Right lobe of liver (tissue), 4 donors: ENCODE results near the gene KAZN.

ENCODE experiments used
- POLR2A ChIP-seq: fragments of 450-650 bp; IDR thresholded peaks from one replicate; pipeline ENCODE4 v1.6.1; 2017; ENCODE audit warnings: antibody characterized with exemption, mild to moderate bottlenecking
- TF ChIP-seq, protein P1 (sequence below), 4 donors: fragments of 200-600 bp in 3 of 4; fragments of 450-650 bp in 1 of 4; IDR thresholded peaks; one replicate each; pipeline versions ENCODE4 v1.5.1 to v1.8.0; 2016 to 2022; ENCODE audit warnings: antibody characterized with exemption in 4 of 4, mild to moderate bottlenecking in 2 of 4
- donor health status: DM: no; HTN: no; CAD: no.
- donor health status: DM: no; HTN: no; CAD: no.
- donor health status: DM: no; HTN: yes; CAD: no.

DNA sequence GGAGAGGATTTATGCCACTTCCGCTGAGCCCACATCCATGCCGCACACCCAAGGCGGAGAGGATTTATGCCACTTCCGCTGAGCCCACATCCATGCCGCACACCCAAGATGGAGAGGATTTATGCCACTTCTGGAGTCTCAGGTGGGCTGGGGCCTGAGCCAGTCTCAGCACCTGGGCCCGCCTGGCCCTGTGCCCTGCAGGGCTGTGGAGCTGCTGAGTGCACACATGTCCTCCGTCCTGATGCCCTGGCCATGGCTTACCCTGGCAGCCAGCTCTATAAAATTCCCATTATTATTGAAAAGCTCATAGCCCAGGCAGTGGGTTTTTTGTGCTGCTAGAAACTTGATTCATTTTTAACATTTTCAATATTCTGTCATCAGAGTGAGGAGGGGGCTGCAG lies 465.3 kb downstream of the KAZN start:
- TF ChIP-seq, protein P1, sequence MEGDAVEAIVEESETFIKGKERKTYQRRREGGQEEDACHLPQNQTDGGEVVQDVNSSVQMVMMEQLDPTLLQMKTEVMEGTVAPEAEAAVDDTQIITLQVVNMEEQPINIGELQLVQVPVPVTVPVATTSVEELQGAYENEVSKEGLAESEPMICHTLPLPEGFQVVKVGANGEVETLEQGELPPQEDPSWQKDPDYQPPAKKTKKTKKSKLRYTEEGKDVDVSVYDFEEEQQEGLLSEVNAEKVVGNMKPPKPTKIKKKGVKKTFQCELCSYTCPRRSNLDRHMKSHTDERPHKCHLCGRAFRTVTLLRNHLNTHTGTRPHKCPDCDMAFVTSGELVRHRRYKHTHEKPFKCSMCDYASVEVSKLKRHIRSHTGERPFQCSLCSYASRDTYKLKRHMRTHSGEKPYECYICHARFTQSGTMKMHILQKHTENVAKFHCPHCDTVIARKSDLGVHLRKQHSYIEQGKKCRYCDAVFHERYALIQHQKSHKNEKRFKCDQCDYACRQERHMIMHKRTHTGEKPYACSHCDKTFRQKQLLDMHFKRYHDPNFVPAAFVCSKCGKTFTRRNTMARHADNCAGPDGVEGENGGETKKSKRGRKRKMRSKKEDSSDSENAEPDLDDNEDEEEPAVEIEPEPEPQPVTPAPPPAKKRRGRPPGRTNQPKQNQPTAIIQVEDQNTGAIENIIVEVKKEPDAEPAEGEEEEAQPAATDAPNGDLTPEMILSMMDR (IDR thresholded peaks at IDR 0.05), result no peak
- no peak for TF ChIP-seq POLR2A
